WTC11 (cell line): ENCODE results near the gene ADAP1. TPM values are rescaled to one million over a fixed set of nuclear protein-coding genes. Genes with fewer than 3 reads are reported as not detected.

Source experiments
- ATAC-seq: fragments of 200-7000 bp; cut with Tn5 transposase; 2 replicates; pipeline ENCODE4 v1.10.0; 2021; ENCODE audit warnings: mild to moderate bottlenecking, moderate library complexity
- CTCF ChIA-PET: fragments of 300-600 bp; sonication (Branson Sonifier 250); formaldehyde crosslinking; loops from one replicate; lab custom pipeline; 2021; ENCODE audit warnings: antibody characterized with exemption; lab: Charles Lee
- POLR2A ChIA-PET: fragments of 350-600 bp; sonication (Branson Sonifier 250); formaldehyde crosslinking; loops from one replicate; lab custom pipeline; 2021; ENCODE audit warnings: antibody characterized with exemption; lab: Charles Lee
- DNase-seq: peaks from one replicate; pipeline ENCODE4 v3.0.0; 2021; ENCODE audit warnings: low spot score
- H3K27ac Mint-ChIP-seq: 2 replicates; pipeline ENCODE4 v1.8.0; 2021; ENCODE audit warnings: mixed read lengths
- H3K27me3 Mint-ChIP-seq: 2 replicates; pipeline ENCODE4 v1.8.0; 2021; ENCODE audit warnings: low read depth, mild to moderate bottlenecking, moderate library complexity, mixed read lengths
- H3K36me3 Mint-ChIP-seq: 2 replicates; pipeline ENCODE4 v1.8.0; 2021; ENCODE audit warnings: mixed read lengths
- H3K4me1 Mint-ChIP-seq: 2 replicates; pipeline ENCODE4 v1.8.0; 2022; ENCODE audit warnings: mixed read lengths
- H3K4me3 Mint-ChIP-seq: 2 replicates; pipeline ENCODE4 v1.8.0; 2021; ENCODE audit warnings: mild to moderate bottlenecking, moderate library complexity, mixed read lengths
- H3K9me3 Mint-ChIP-seq: 2 replicates; pipeline ENCODE4 v1.8.0; 2021; ENCODE audit warnings: mixed read lengths
- CREM ChIP-seq: sonication (generic); formaldehyde crosslinking; IDR thresholded peaks from 2 replicates; pipeline ENCODE4 v1.8.1; 2022; ENCODE audit warnings: mild to moderate bottlenecking, missing genetic modification reagents, moderate library complexity
- GTF2I ChIP-seq: fragments of 250-450 bp; sonication (Bioruptor Pico); conservative IDR thresholded peaks from 2 replicates; pipeline ENCODE4 v1.4.0; 2021; ENCODE audit warnings: mild to moderate bottlenecking
- HMGA2 ChIP-seq: fragments of 250-450 bp; sonication (Bioruptor Pico); IDR thresholded peaks from 2 replicates; pipeline ENCODE4 v1.4.0; 2021; ENCODE audit warnings: mild to moderate bottlenecking, moderate library complexity
- JAZF1 ChIP-seq: fragments of 250-450 bp; sonication (Bioruptor Pico); IDR thresholded peaks from 2 replicates; pipeline ENCODE4 v1.9.0; 2021; ENCODE audit warnings: moderate library complexity, mild to moderate bottlenecking, inconsistent platforms
- KAT7 ChIP-seq: sonication (generic); formaldehyde crosslinking; IDR thresholded peaks from 2 replicates; pipeline ENCODE4 v1.8.1; 2023; ENCODE audit warnings: missing genetic modification reagents, mild to moderate bottlenecking, borderline replicate concordance
- NFYB ChIP-seq: sonication (generic); formaldehyde crosslinking; conservative IDR thresholded peaks from 2 replicates; pipeline ENCODE4 v1.8.0; 2022; ENCODE audit warnings: low read depth, missing genetic modification reagents
- PREB ChIP-seq: sonication (generic); formaldehyde crosslinking; IDR thresholded peaks from 2 replicates; pipeline ENCODE4 v1.8.1; 2022; ENCODE audit warnings: mild to moderate bottlenecking, missing genetic modification reagents, moderate library complexity, borderline replicate concordance
- RELA ChIP-seq: sonication (generic); formaldehyde crosslinking; IDR thresholded peaks from 2 replicates; pipeline ENCODE4 v1.8.1; 2022; ENCODE audit warnings: missing genetic modification reagents, mild to moderate bottlenecking, borderline replicate concordance
- ZNF423 ChIP-seq: fragments of 250-450 bp; sonication (Bioruptor Pico); IDR thresholded peaks from 2 replicates; pipeline ENCODE4 v2.1.2; 2022; ENCODE audit warnings: mild to moderate bottlenecking, moderate library complexity
- ZNF671 ChIP-seq: fragments of 250-450 bp; sonication (Bioruptor Pico); IDR thresholded peaks from 2 replicates; pipeline ENCODE4 v1.8.0; 2021; ENCODE audit warnings: mild to moderate bottlenecking
- total RNA-seq: library from RNA; stranded (reverse); gene quantifications from 3 replicates; pipeline ENCODE4 v1.2.3, GENCODE V29; 2021
- TF ChIP-seq, protein P1 (sequence below): sonication (generic); formaldehyde crosslinking; IDR thresholded peaks from 2 replicates; pipeline ENCODE4 v1.8.1; 2023; ENCODE audit warnings: mild to moderate bottlenecking, missing genetic modification reagents
- TF ChIP-seq, protein P2 (sequence below): sonication (generic); formaldehyde crosslinking; IDR thresholded peaks from 2 replicates; pipeline ENCODE4 v1.8.0; 2023; ENCODE audit warnings: mild to moderate bottlenecking, missing genetic modification reagents
- TF ChIP-seq, protein P3 (sequence below): sonication (generic); formaldehyde crosslinking; IDR thresholded peaks from 2 replicates; pipeline ENCODE4 v1.8.1; 2022; ENCODE audit warnings: low read depth, missing genetic modification reagents, borderline replicate concordance
- TF ChIP-seq, protein P4 (sequence below): sonication (generic); formaldehyde crosslinking; IDR thresholded peaks from 2 replicates; pipeline ENCODE4 v1.8.0; 2022; ENCODE audit warnings: mild to moderate bottlenecking, missing genetic modification reagents
- TF ChIP-seq, protein P5 (sequence below): sonication (generic); formaldehyde crosslinking; IDR thresholded peaks from 2 replicates; pipeline ENCODE4 v1.8.1; 2022; ENCODE audit warnings: low read depth, mild to moderate bottlenecking, moderate library complexity, missing genetic modification reagents, borderline replicate concordance
- TF ChIP-seq, protein P6 (sequence below): sonication (generic); formaldehyde crosslinking; IDR thresholded peaks from 2 replicates; pipeline ENCODE4 v1.8.1; 2023; ENCODE audit warnings: mild to moderate bottlenecking, missing genetic modification reagents, moderate library complexity

ADAP1 gene
- total RNA-seq, 1 experiment from 2014 or later = 4.3 TPM

DNA sequence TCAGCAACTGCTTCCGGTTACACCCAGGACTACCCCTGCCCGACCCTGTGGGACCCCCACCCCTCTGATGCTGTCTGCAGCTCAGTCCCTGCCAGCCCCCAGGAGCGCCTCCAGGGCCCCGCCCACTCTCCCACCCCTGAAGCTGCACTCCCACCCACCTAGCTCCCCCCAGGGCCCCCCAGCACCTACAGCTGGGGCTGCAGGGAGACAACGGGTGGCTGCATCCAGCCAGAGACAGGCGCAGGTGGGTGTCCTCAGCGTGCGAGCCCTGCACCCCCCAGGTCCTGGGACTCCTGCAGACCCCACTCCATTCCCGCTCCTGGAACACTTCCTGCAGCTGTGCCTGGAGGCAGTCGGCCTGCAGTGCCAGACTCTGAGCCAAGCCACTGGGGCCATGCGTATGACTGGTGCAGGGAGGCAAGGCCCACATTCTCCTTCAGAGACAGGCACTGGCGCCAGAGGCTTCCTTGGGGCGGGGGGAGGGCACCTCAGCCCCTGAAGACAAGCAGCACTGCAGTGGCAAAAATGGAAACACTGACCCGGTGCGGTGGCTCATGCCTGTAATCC is 34.6 kb upstream of the ADAP1 start (continued):
- TF ChIP-seq, protein P1, sequence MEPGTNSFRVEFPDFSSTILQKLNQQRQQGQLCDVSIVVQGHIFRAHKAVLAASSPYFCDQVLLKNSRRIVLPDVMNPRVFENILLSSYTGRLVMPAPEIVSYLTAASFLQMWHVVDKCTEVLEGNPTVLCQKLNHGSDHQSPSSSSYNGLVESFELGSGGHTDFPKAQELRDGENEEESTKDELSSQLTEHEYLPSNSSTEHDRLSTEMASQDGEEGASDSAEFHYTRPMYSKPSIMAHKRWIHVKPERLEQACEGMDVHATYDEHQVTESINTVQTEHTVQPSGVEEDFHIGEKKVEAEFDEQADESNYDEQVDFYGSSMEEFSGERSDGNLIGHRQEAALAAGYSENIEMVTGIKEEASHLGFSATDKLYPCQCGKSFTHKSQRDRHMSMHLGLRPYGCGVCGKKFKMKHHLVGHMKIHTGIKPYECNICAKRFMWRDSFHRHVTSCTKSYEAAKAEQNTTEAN (CRISPR knock-in tag) = no peak
- TF ChIP-seq KAT7 (CRISPR knock-in tag) (no peak), NFYB (CRISPR knock-in tag) (no peak), CREM (CRISPR knock-in tag) (no peak), HMGA2 (no peak), RELA (CRISPR knock-in tag) (no peak)
- TF ChIP-seq, protein P2, sequence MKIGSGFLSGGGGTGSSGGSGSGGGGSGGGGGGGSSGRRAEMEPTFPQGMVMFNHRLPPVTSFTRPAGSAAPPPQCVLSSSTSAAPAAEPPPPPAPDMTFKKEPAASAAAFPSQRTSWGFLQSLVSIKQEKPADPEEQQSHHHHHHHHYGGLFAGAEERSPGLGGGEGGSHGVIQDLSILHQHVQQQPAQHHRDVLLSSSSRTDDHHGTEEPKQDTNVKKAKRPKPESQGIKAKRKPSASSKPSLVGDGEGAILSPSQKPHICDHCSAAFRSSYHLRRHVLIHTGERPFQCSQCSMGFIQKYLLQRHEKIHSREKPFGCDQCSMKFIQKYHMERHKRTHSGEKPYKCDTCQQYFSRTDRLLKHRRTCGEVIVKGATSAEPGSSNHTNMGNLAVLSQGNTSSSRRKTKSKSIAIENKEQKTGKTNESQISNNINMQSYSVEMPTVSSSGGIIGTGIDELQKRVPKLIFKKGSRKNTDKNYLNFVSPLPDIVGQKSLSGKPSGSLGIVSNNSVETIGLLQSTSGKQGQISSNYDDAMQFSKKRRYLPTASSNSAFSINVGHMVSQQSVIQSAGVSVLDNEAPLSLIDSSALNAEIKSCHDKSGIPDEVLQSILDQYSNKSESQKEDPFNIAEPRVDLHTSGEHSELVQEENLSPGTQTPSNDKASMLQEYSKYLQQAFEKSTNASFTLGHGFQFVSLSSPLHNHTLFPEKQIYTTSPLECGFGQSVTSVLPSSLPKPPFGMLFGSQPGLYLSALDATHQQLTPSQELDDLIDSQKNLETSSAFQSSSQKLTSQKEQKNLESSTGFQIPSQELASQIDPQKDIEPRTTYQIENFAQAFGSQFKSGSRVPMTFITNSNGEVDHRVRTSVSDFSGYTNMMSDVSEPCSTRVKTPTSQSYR (CRISPR knock-in tag) = no peak

- Mint-ChIP-seq H3K27me3 (no peaks in the 10 kb centered on the region), H3K4me3 (no peak overlapping the region), H3K27ac (no peak overlapping the region), H3K4me1 (no peaks in the 10 kb centered on the region), H3K9me3 (no peaks in the 10 kb centered on the region), H3K36me3 (no peaks in the 10 kb centered on the region)
- TF ChIP-seq, protein P3, sequence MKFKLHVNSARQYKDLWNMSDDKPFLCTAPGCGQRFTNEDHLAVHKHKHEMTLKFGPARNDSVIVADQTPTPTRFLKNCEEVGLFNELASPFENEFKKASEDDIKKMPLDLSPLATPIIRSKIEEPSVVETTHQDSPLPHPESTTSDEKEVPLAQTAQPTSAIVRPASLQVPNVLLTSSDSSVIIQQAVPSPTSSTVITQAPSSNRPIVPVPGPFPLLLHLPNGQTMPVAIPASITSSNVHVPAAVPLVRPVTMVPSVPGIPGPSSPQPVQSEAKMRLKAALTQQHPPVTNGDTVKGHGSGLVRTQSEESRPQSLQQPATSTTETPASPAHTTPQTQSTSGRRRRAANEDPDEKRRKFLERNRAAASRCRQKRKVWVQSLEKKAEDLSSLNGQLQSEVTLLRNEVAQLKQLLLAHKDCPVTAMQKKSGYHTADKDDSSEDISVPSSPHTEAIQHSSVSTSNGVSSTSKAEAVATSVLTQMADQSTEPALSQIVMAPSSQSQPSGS (CRISPR knock-in tag) = no peak
- TF ChIP-seq ZNF423 (CRISPR knock-in tag) = peak; percentile 50
- TF ChIP-seq ZNF671 (CRISPR knock-in tag) = no peak
- ChIA-PET CTCF (interaction anchor here (0.8 to 1.6 kb wide), 8 partner anchors 9 to 197 kb away, joined by 3 to 5 read pairs (median 3); partner anchors contain the start of gene COX19), POLR2A (interaction anchor here (0.5 to 0.6 kb wide), 2 partner anchors 8 to 1470 kb away, joined by 4 read pairs; no protein-coding TSS in a partner anchor)
- no peak for DNase-seq
- ATAC-seq = no peak
Observed at GRCh38 chr7:988426-988911, 34.0 kb upstream of the ADAP1 start.

DNA sequence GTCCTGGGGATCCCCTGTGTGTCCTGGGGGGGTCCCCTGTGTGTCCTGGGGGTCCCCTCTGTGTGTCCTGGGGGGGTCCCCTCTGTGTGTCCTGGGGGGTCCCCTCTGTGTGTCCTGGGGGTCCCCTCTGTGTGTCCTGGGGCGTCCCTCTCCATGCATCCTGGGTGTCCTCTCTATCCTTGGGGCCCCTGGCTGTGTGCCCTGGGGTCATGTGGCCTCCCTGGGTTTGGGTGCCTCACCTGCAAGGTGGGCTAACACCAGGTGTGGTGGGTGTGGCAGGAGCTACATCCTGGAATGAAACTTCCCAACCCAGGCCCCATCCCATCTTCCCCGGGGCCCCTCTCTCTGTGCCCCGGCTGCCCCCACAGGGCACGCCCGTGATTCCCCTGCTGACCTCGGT is 33.4 kb upstream of the ADAP1 start:
- no peak for ATAC-seq
- POLR2A ChIA-PET = interaction anchor here (0.5 kb wide), 1 partner anchor 1470 kb away, joined by 4 read pairs; no protein-coding TSS in a partner anchor
- Mint-ChIP-seq H3K4me1 (no peaks in the 10 kb centered on the region), H3K36me3 (no peaks in the 10 kb centered on the region), H3K4me3 (no peak overlapping the region), H3K27me3 (no peaks in the 10 kb centered on the region), H3K9me3 (no peaks in the 10 kb centered on the region), H3K27ac (no peak overlapping the region)
- TF ChIP-seq PREB (CRISPR knock-in tag) (no peak), CREM (CRISPR knock-in tag) (no peak), JAZF1 (CRISPR knock-in tag) (no peak), GTF2I (CRISPR knock-in tag) (no peak)
- TF ChIP-seq, protein P4, sequence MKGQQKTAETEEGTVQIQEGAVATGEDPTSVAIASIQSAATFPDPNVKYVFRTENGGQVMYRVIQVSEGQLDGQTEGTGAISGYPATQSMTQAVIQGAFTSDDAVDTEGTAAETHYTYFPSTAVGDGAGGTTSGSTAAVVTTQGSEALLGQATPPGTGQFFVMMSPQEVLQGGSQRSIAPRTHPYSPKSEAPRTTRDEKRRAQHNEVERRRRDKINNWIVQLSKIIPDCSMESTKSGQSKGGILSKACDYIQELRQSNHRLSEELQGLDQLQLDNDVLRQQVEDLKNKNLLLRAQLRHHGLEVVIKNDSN (CRISPR knock-in tag) = no peak
- TF ChIP-seq, protein P5, sequence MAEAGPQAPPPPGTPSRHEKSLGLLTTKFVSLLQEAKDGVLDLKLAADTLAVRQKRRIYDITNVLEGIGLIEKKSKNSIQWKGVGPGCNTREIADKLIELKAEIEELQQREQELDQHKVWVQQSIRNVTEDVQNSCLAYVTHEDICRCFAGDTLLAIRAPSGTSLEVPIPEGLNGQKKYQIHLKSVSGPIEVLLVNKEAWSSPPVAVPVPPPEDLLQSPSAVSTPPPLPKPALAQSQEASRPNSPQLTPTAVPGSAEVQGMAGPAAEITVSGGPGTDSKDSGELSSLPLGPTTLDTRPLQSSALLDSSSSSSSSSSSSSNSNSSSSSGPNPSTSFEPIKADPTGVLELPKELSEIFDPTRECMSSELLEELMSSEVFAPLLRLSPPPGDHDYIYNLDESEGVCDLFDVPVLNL (CRISPR knock-in tag) = no peak
- TF ChIP-seq, protein P6, sequence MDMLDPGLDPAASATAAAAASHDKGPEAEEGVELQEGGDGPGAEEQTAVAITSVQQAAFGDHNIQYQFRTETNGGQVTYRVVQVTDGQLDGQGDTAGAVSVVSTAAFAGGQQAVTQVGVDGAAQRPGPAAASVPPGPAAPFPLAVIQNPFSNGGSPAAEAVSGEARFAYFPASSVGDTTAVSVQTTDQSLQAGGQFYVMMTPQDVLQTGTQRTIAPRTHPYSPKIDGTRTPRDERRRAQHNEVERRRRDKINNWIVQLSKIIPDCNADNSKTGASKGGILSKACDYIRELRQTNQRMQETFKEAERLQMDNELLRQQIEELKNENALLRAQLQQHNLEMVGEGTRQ (CRISPR knock-in tag) = no peak
- DNase-seq = no peak
- CTCF ChIA-PET = interaction anchor here (0.8 to 1.6 kb wide), 6 partner anchors 13 to 195 kb away, joined by 3 to 5 read pairs (median 3); partner anchors contain the start of gene COX19
